ENCODE data around the gene TPGS1.
A peak's percentile ranks its signal among the peaks of the same experiment; 100 is the strongest.

TPGS1 gene

GRCh38 chr19:539429-540030 is 32.2 kb downstream of the TPGS1 start:
- no peak for DNase-seq (ENCODE audit: low read depth)

- no peak for DNase-seq (ENCODE audit: low read depth)
Observed at GRCh38 chr19:540867-541637, 33.8 kb downstream of the TPGS1 start.

GRCh38 chr19:541699-542098 is 34.4 kb downstream of the TPGS1 start:
- DNase-seq (ENCODE audit: low read depth), result no peak

- DNase-seq (ENCODE audit: low read depth), result no peak
Observed at GRCh38 chr19:542173-542866, 35.0 kb downstream of the TPGS1 start.

- DNase-seq (ENCODE audit: low read depth), result peak; percentile 77
Observed at GRCh38 chr19:543910-544608, 36.8 kb downstream of the TPGS1 start, which contains the start of gene GZMM. TSS of gene GZMM (plus strand) at chr19:544053. CDS start at chr19:544072, 19 bp downstream.

GRCh38 chr19:547117-547516 is 39.8 kb downstream of the TPGS1 start:
- no peak for DNase-seq (ENCODE audit: low read depth)

- no peak for DNase-seq (ENCODE audit: low read depth)
Observed at GRCh38 chr19:547836-548720, 40.8 kb downstream of the TPGS1 start.

GRCh38 chr19:548886-549830 is 41.9 kb downstream of the TPGS1 start:
- DNase-seq (ENCODE audit: low read depth), result no peak

GRCh38 chr19:554817-555216 is 47.5 kb downstream of the TPGS1 start:
- DNase-seq (ENCODE audit: low read depth), result no peak

- DNase-seq (ENCODE audit: low read depth), result no peak
Observed at GRCh38 chr19:555474-555808, 48.1 kb downstream of the TPGS1 start.

GRCh38 chr19:556611-557382 is 49.5 kb downstream of the TPGS1 start:
- DNase-seq (ENCODE audit: low read depth), result no peak

GRCh38 chr19:558770-559439 is 51.6 kb downstream of the TPGS1 start:
- no peak for DNase-seq (ENCODE audit: low read depth)

GRCh38 chr19:560121-560520 is 52.8 kb downstream of the TPGS1 start:
- no peak for DNase-seq (ENCODE audit: low read depth)

- no peak for DNase-seq (ENCODE audit: low read depth)
Observed at GRCh38 chr19:566403-566802, 59.1 kb downstream of the TPGS1 start.

- no peak for DNase-seq (ENCODE audit: low read depth)
Observed at GRCh38 chr19:566844-567243, 59.5 kb downstream of the TPGS1 start.

- no peak for DNase-seq (ENCODE audit: low read depth)
Observed at GRCh38 chr19:567296-567900, 60.1 kb downstream of the TPGS1 start.

All from stimulated activated CD8-positive, alpha-beta memory T cell treated with anti-CD3 and anti-CD28 coated beads, Interleukin-12 subunit alpha, Interleukin-12 subunit beta, amount 100 ng/mL, for 4 hours (primary cell).